Vagina (tissue), 2 donors: ENCODE data around the gene PSMB7. TPM values are rescaled to one million over a fixed set of nuclear protein-coding genes. Genes with fewer than 3 reads are reported as not detected.

Experiments used
- DNase-seq, 2 donors: peaks; one replicate each; pipeline ENCODE4 v3.0.0-alpha.2; 2017; ENCODE audit errors: extremely low spot score in 2 of 2
- H3K27ac ChIP-seq: fragments of 200-600 bp; sonication (generic); one replicate; pipeline ENCODE4 v1.5.1; 2019
- H3K27me3 ChIP-seq: fragments of 200-600 bp; sonication (generic); one replicate; pipeline ENCODE4 v1.5.1; 2019
- H3K36me3 ChIP-seq, 2 donors: fragments of 200-600 bp; sonication (generic); one replicate each; pipeline ENCODE4 v1.5.1; 2017 to 2019
- H3K4me1 ChIP-seq: fragments of 200-600 bp; sonication (generic); one replicate; pipeline ENCODE4 v1.5.1; 2019
- H3K4me3 ChIP-seq, 2 donors: fragments of 200-600 bp; sonication (generic); 1 replicate in 1 of 2; 2 replicates in 1 of 2; pipeline ENCODE4 v1.5.1; 2016 to 2019
- H3K9me3 ChIP-seq: fragments of 200-600 bp; sonication (generic); one replicate; pipeline ENCODE4 v1.5.1; 2019
- POLR2A ChIP-seq, 2 donors: fragments of 450-650 bp; IDR thresholded peaks; one replicate each; pipeline ENCODE4 v1.6.1; 2017; ENCODE audit warnings: antibody characterized with exemption in 2 of 2, mild to moderate bottlenecking in 2 of 2, moderate library complexity in 2 of 2
- POLR2AphosphoS5 ChIP-seq, 2 donors: sonication (generic); formaldehyde crosslinking; IDR thresholded peaks; one replicate each; pipeline ENCODE4 v1.9.0; 2017; ENCODE audit warnings: antibody characterized with exemption in 2 of 2, mild to moderate bottlenecking in 2 of 2, low read depth in 1 of 2; ENCODE audit not compliant: insufficient read depth in 1 of 2
- intact Hi-C: fragments of 100-400 bp; cut with DNase I; formaldehyde crosslinking; loops from one replicate; pipeline ENCODE4 v1.15.1; 2023
- total RNA-seq: library from RNA; depleted of rRNA; stranded (reverse); fragments of >200 nt; gene quantifications from one replicate; pipeline ENCODE4 v1.2.3, GENCODE V29; 2016
- TF ChIP-seq, protein P1 (sequence below), 3 experiments: fragments of 450-650 bp in 2 of 3; fragments of 200-600 bp in 1 of 3; sonication (generic) in 1 of 3; IDR thresholded peaks; one replicate each; pipeline ENCODE4 v1.5.1; 2017 to 2019; ENCODE audit warnings: antibody characterized with exemption in 3 of 3, mild to moderate bottlenecking in 2 of 3, moderate library complexity in 2 of 3

Gene PSMB7
- total RNA-seq, 1 donor from 2014 or later = 121 TPM

DNA sequence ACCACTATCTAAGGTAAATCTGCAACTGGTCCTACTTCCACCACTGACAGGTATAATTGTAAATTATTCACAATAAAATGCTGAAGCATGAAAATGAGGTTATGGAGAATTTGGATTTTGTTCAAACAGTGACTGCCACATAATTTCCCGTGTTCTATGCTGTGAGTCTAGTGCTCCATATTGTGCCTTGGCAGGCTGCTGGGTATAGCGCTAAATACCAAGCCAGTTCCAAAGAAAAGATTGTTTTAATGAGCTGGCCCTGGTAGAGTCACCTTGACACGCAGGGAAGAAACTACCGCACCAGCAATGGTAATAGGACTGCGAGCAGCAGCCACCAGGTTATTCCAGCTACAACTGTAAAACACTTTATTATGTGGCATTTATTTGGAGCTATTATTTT, 30.4 kb downstream of the PSMB7 start:
- H3K27me3 ChIP-seq = no peaks in the 10 kb centered on the region
- no peak for TF ChIP-seq POLR2AphosphoS5 (IDR thresholded peaks at IDR 0.05; ENCODE audit: insufficient read depth in 1 of 2, low read depth in 1 of 2)
- no peak for TF ChIP-seq POLR2A (IDR thresholded peaks at IDR 0.05)
- TF ChIP-seq, protein P1, sequence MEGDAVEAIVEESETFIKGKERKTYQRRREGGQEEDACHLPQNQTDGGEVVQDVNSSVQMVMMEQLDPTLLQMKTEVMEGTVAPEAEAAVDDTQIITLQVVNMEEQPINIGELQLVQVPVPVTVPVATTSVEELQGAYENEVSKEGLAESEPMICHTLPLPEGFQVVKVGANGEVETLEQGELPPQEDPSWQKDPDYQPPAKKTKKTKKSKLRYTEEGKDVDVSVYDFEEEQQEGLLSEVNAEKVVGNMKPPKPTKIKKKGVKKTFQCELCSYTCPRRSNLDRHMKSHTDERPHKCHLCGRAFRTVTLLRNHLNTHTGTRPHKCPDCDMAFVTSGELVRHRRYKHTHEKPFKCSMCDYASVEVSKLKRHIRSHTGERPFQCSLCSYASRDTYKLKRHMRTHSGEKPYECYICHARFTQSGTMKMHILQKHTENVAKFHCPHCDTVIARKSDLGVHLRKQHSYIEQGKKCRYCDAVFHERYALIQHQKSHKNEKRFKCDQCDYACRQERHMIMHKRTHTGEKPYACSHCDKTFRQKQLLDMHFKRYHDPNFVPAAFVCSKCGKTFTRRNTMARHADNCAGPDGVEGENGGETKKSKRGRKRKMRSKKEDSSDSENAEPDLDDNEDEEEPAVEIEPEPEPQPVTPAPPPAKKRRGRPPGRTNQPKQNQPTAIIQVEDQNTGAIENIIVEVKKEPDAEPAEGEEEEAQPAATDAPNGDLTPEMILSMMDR (IDR thresholded peaks at IDR 0.05) = no peak
- intact Hi-C loops = no loop called here
- H3K36me3 ChIP-seq = peaks cover 0 to 14% of the 10 kb centered on the region in 2 donors
- no peak overlapping the region for H3K4me3 ChIP-seq
- H3K9me3 ChIP-seq = no peaks in the 10 kb centered on the region
- DNase-seq = no peak
- H3K27ac ChIP-seq = no peak overlapping the region
- H3K4me1 ChIP-seq = peaks cover 19% of the 10 kb centered on the region

DNA sequence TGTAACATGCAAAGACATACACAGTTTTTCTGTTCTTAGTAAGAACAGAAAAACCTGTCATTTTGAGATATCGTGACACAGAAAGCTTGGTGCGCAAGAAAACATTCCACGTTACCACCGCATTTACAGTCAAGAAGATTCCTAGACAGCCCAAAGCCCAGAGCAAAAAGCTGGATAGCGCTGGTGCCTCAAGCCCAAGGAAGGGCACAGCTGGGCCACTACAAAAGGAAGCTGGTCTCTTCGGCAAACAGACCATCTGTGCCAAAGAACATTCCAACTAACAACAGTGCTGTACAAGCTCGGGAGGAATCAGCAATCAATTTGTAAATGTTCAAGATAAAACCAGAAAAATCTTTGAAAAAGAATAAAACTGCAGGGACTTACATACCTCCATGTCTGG, 31.0 kb downstream of the PSMB7 start:
- Histone ChIP-seq H3K36me3 (peaks cover 0 to 17% of the 10 kb centered on the region in 2 donors), H3K27me3 (no peaks in the 10 kb centered on the region), H3K4me3 (no peak overlapping the region), H3K9me3 (no peaks in the 10 kb centered on the region), H3K4me1 (peaks cover 13% of the 10 kb centered on the region), H3K27ac (no peak overlapping the region)
- DNase-seq = no peak
- TF ChIP-seq POLR2A (IDR thresholded peaks at IDR 0.05) = no peak
- TF ChIP-seq POLR2AphosphoS5 (IDR thresholded peaks at IDR 0.05; ENCODE audit: insufficient read depth in 1 of 2, low read depth in 1 of 2) = no peak
- TF ChIP-seq, protein P1 (IDR thresholded peaks at IDR 0.05) = no peak
- intact Hi-C loops = no loop called here

DNA sequence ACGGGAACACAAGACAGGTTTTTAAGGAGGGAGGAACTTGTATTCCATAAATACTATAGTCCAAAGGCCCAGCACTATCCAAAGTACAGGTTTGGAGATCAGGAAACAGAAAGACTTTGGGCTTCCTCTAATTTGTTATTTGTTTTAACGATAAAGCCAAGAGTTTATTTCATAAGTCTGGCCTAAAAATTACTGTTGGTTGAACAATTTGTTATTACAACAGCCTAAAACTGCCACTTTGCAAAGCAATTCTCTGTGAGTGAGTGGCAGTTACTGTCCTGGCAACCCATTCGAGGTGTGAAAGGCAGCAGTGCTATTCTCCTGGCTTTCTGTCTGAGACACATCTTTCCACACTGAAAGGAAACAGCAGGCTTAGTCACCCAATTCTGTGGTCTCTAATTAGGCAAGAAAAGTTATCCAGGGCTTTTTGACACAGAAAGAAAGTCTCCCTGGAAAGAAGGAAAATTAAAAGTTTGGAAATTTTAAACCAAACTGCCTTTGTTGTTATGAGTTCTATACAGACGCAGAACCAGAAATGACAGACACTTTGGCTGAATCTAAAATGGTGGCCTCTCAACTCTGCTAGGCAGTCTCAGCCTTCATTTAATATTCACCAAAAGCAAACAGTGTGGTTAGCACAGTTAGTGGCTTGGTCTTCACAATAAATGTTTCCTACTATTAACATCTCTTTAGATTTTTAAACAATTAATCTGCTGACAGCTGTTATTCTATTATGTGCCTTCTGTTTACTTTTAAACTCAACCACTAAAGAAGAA, 33.9 kb downstream of the PSMB7 start:
- intact Hi-C loops = no loop called here

DNA sequence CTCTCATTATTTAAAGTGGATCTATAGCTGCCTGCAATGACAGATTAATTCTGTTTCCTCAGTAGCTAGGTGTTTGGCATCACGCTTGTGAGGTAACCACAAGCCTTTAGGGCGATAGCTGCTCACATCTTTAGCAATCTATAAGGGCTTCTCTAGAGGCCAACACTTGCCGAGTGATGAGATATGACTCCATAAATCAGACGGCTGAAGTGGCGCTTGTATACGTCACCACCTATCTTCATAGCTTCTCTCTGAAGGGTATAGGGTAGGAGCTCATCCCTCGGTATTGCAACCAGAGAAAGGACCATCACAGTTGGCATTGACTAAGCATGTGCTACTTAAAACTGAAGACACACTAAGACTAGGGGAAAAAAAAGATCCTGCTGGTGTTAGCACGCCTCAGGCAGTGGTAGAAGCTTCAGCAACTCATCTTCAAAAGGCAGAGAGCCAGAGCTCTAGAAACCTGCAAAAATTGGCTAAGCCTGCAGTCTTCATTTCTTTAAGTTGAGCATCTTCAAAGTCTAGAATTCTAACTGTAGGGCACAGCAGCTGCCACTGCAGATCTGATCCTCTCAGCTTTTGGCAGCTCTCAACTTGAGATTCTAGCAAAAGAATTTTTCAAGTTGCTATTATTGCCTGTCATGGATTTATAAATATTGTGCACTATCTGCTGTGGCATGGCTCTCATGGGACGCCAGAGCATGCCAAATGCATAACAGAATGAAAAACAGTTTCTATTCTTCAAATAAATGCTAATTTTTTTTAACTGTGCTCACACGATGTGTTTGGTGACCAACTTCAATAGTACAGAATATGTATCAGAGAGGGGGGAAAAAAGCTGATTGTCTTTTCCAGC, 37.5 kb downstream of the PSMB7 start:
- H3K36me3 ChIP-seq = peaks cover 0 to 17% of the 10 kb centered on the region in 2 donors
- intact Hi-C loops = no loop called here
- no peak overlapping the region for H3K27ac ChIP-seq
- TF ChIP-seq, protein P1 (IDR thresholded peaks at IDR 0.05) = no peak
- TF ChIP-seq POLR2A (IDR thresholded peaks at IDR 0.05) (no peak), POLR2AphosphoS5 (IDR thresholded peaks at IDR 0.05; ENCODE audit: insufficient read depth in 1 of 2, low read depth in 1 of 2) (no peak)
- H3K27me3 ChIP-seq = no peaks in the 10 kb centered on the region
- no peak overlapping the region for H3K4me3 ChIP-seq
- DNase-seq = no peak
- H3K4me1 ChIP-seq = no peaks in the 10 kb centered on the region
- H3K9me3 ChIP-seq = no peaks in the 10 kb centered on the region

More for the DNA sequence above, 33.9 kb downstream of the PSMB7 start:
- no peaks in the 10 kb centered on the region for H3K27me3 ChIP-seq
- no peak overlapping the region for H3K27ac ChIP-seq
- no peak for TF ChIP-seq POLR2AphosphoS5 (IDR thresholded peaks at IDR 0.05; ENCODE audit: insufficient read depth in 1 of 2, low read depth in 1 of 2)
- TF ChIP-seq POLR2A (IDR thresholded peaks at IDR 0.05) = no peak
- TF ChIP-seq, protein P1 (IDR thresholded peaks at IDR 0.05) = no peak
- no peak for DNase-seq
- no peaks in the 10 kb centered on the region for H3K4me1 ChIP-seq
- no peak overlapping the region for H3K4me3 ChIP-seq
- H3K36me3 ChIP-seq = peaks cover 0 to 17% of the 10 kb centered on the region in 2 donors
- H3K9me3 ChIP-seq = no peaks in the 10 kb centered on the region
